ENCODE data around the gene PACSIN3.

GRCh38 chr11:47185305-47186075 lies 744 bp downstream of the PACSIN3 start:
- TF ChIP-seq CTCF (IDR thresholded peaks at IDR 0.05; ENCODE audit: low read length) (no peak), EZH2 (IDR thresholded peaks at IDR 0.05; ENCODE audit: borderline replicate concordance, low read length) (no peak)

All from OCI-LY1 (cell line).